Heart left ventricle (tissue), 16 donors: ENCODE measurements around the gene C1orf167. TPM values are rescaled to one million over a fixed set of nuclear protein-coding genes. Genes with fewer than 3 reads are reported as not detected.

Experiments used
- ATAC-seq, 4 donors: fragments of 200-7000 bp; cut with Tn5 transposase; one replicate each; pipeline ENCODE4 v1.9.1; 2020 to 2022; ENCODE audit warnings: moderate library complexity in 4 of 4, mild to moderate bottlenecking in 3 of 4, moderate number of reproducible peaks in 1 of 4
- DNase-seq, 5 donors: peaks; one replicate each; pipeline ENCODE4 v3.0.0-alpha.2; 2020
- H3K27ac ChIP-seq, 12 donors: fragments of 200-600 bp; sonication (generic) in 4 of 12; one replicate each; pipeline versions ENCODE4 v1.5.0 to v1.8.0; 2016 to 2022; ENCODE audit warnings: mild to moderate bottlenecking in 2 of 12
- H3K27me3 ChIP-seq, 9 donors: fragments of 200-600 bp; sonication (generic) in 2 of 9; one replicate each; pipeline versions ENCODE4 v1.5.1 to v1.8.0; 2016 to 2022; ENCODE audit warnings: mild to moderate bottlenecking in 3 of 9
- H3K36me3 ChIP-seq, 9 donors: fragments of 200-600 bp; sonication (generic) in 2 of 9; one replicate each; pipeline versions ENCODE4 v1.5.0 to v1.8.0; 2018 to 2022; ENCODE audit warnings: mild to moderate bottlenecking in 2 of 9
- H3K4me1 ChIP-seq, 12 donors: fragments of 200-600 bp; sonication (generic) in 4 of 12; one replicate each; pipeline versions ENCODE4 v1.5.0 to v1.8.0; 2016 to 2022; ENCODE audit warnings: mild to moderate bottlenecking in 3 of 12
- H3K4me3 ChIP-seq, 12 donors: fragments of 200-600 bp; sonication (generic) in 4 of 12; one replicate each; pipeline versions ENCODE4 v1.5.0 to v1.8.0; 2017 to 2022; ENCODE audit warnings: mild to moderate bottlenecking in 9 of 12, moderate library complexity in 4 of 12
- H3K9me3 ChIP-seq, 12 donors: fragments of 200-600 bp; sonication (generic) in 4 of 12; one replicate each; pipeline versions ENCODE4 v1.5.0 to v1.8.0; 2016 to 2022; ENCODE audit warnings: mild to moderate bottlenecking in 1 of 12
- CTCF ChIP-seq, 12 donors: fragments of 200-600 bp; sonication (generic) in 4 of 12; IDR thresholded peaks; one replicate each; pipeline versions ENCODE4 v1.5.0 to v1.8.0; 2018 to 2022; ENCODE audit warnings: antibody characterized with exemption in 12 of 12, mild to moderate bottlenecking in 5 of 12
- POLR2A ChIP-seq, 2 donors: fragments of 450-650 bp; IDR thresholded peaks; one replicate each; pipeline ENCODE4 v1.6.1; 2017; ENCODE audit warnings: antibody characterized with exemption in 2 of 2, mild to moderate bottlenecking in 2 of 2, moderate library complexity in 2 of 2
- WGBS, 4 donors: extraction: QIAGEN DNeasy Blood & Tissue Kit in 2 of 4; methylation state at CpG; one replicate each; pipeline versions ENCODE4 v1.1.5 to v1.1.7; 2013 to 2018; 5-methylcytosine and 5-hydroxymethylcytosine counted together
- intact Hi-C, 10 donors: fragments of 100-400 bp; cut with DNase I; formaldehyde crosslinking; loops; one replicate each; pipeline versions ENCODE4 v1.11.1 to v1.14.2; 2022
- polyA plus RNA-seq, 2 donors: library from polyadenylated mRNA; stranded (reverse); fragments of 200-250 nt; gene quantifications; one replicate each; pipeline ENCODE4 v1.2.3, GENCODE V29; 2013
- total RNA-seq, 9 donors: library from RNA; depleted of rRNA in 2 of 9; stranded (reverse); fragments of >200 nt in 2 of 9; fragmentation: NEBNext Ultra II Directional in 3 of 9; extraction: Animal tissue kit (Norgen Biotek cat#: 25700) in 3 of 9; gene quantifications; one replicate each; pipeline versions ENCODE4 v1.1.0 to v1.2.4, GENCODE V29; 2016 to 2023
- donor health status: ischemic (EF 13 %, LVEDD 7.1; RV severe dilation, severe dysfunction).
- donor health status: healthy with polysubstance abuse.
- donor health status: DM: no; HTN: yes; CAD: no.
- donor health status: DM: no; HTN: no; CAD: no.
- donor health status: ischemic (EF 25% LVEDD 6.9; RV normal size, moderate dysfunction).
- donor health status: ischemic (EF 25% LVEDD 5.7; RV mildly dilated, moderate dysfunction).
- donor health status: healthy.
- donor health status: DM: yes; HTN: yes; CAD: no.
- donor health status: ischemic (EF 35%, LVEDD 5.7; RV mildly dilated, moderate dysfunction).
- donor health status: nonischemic (EF 11% LVEDD 7.7; RV severe dilation, severe dysfunction).
- donor health status: DM: yes; HTN: yes; CAD: no.
- donor health status: PGD.
- donor health status: ischemic (EF 29% LVEDD 5.4; RV normal size, mild dysfunction).
- donor health status: nonischemic (EF 23%, LVEDD 6.1; RV moderate dilation, normal function).

The C1orf167 gene
- total and polyA plus RNA-seq, 11 donors: 1.5 to 7.6 (median 3.8) TPM

DNA sequence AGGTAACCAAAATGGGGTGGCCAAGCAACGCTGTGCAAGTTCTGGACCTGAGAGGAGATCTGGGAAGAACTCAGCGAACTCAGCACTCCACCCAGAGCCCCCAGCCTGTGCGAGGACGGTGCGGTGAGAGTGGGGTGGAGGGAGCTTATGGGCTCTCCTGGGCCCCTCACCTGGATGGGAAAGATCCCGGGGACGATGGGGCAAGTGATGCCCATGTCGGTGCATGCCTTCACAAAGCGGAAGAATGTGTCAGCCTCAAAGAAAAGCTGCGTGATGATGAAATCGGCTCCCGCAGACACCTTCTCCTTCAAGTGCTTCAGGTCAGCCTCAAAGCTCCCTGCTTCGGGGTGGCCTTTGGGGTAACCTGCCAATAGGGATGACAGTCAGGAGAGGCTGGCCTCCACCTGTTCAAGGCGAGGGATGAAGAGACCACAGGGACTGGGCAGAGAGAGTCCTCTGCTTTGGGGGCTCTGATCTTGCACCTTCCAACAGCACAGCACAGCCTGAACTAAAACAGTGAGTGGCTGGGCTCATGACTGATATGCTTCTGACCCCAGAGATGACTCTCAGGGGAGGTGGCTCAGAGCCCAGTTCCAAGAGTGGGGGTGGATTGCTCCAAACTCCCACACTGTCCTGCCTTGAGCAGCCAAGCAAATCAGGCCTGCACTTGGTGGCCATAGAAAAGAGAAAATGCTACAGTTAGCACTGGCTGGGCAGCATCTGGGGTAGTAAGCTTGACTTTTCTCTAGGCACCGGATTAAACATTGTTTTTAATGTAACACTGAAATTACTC, 34.2 kb downstream of the C1orf167 start:
- Histone ChIP-seq H3K4me3 (peak overlapping the region in 3 of 12 donors; percentile 3 to 31 (median 10)), H3K9me3 (no peaks in the 10 kb centered on the region), H3K27ac (peak overlapping the region; percentile 83 to 99 (median 98)), H3K36me3 (peaks cover 3 to 89% (median 72%) of the 10 kb centered on the region in 9 donors), H3K4me1 (peaks cover 18 to 85% (median 64%) of the 10 kb centered on the region in 12 donors), H3K27me3 (no peaks in the 10 kb centered on the region)
- DNase-seq: peak; percentile 71 to 87 (median 77)
- peak; percentile 56 to 71 (median 62) for ATAC-seq
- WGBS, 4 donors: 75 to 84% (median 78%) methylated on average over 15 of the region's 15 CpGs
- TF ChIP-seq POLR2A (IDR thresholded peaks at IDR 0.05) (peak in 1 of 2 donors; percentile 56), CTCF (IDR thresholded peaks at IDR 0.05) (no peak)
- intact Hi-C loops: no loop called here

- no peaks in the 10 kb centered on the region for H3K9me3 ChIP-seq
- H3K4me1 ChIP-seq: peaks cover 14 to 85% (median 59%) of the 10 kb centered on the region in 12 donors
- 36 to 63% (median 51%) methylated on average over 6 of the region's 6 CpGs for WGBS, 4 donors
- DNase-seq (peak in 4 of 5 donors; percentile 72 to 81 (median 77)), ATAC-seq (peak; percentile 21 to 60 (median 56))
- intact Hi-C loops: no loop called here
- H3K27ac ChIP-seq: peak overlapping the region; percentile 83 to 99 (median 98)
- TF ChIP-seq CTCF (IDR thresholded peaks at IDR 0.05) (no peak), POLR2A (IDR thresholded peaks at IDR 0.05) (no peak)
- H3K4me3 ChIP-seq: no peak overlapping the region
- no peaks in the 10 kb centered on the region for H3K27me3 ChIP-seq
- H3K36me3 ChIP-seq: peaks cover 3 to 89% (median 67%) of the 10 kb centered on the region in 9 donors
These were observed 35.7 kb downstream of the C1orf167 start for GRCh38 chr1:11797525-11798216.

- 96 to 98% (median 97%) methylated on average over 5 of the region's 5 CpGs for WGBS, 4 donors
- peaks cover 0 to 77% (median 56%) of the 10 kb centered on the region in 9 donors for H3K36me3 ChIP-seq
- no peak overlapping the region for H3K4me3 ChIP-seq
- H3K4me1 ChIP-seq: peaks cover 18 to 92% (median 65%) of the 10 kb centered on the region in 12 donors
- peak overlapping the region in 8 of 12 donors; percentile 6 to 99 (median 98) for H3K27ac ChIP-seq
- H3K9me3 ChIP-seq: no peaks in the 10 kb centered on the region
- intact Hi-C loops: no loop called here
- no peak for DNase-seq
- H3K27me3 ChIP-seq: no peaks in the 10 kb centered on the region
- ATAC-seq: no peak
- TF ChIP-seq POLR2A (IDR thresholded peaks at IDR 0.05): no peak
- no peak for TF ChIP-seq CTCF (IDR thresholded peaks at IDR 0.05)
These were observed 37.1 kb downstream of the C1orf167 start for GRCh38 chr1:11799099-11799498.

GRCh38 chr1:11799896-11800295, 37.9 kb downstream of the C1orf167 start:
- peaks cover 0 to 69% (median 48%) of the 10 kb centered on the region in 9 donors for H3K36me3 ChIP-seq
- peaks cover 22 to 93% (median 70%) of the 10 kb centered on the region in 12 donors for H3K4me1 ChIP-seq
- intact Hi-C loops: loop anchor here in 5 of 10 donors (5.0 to 10.0 kb wide), 3 partner anchors 63 to 525 kb away; partner anchors contain the start of genes AGTRAP (in 5 of the 5) and UBIAD1 (in 1 of the 5)
- H3K27me3 ChIP-seq: no peaks in the 10 kb centered on the region
- H3K9me3 ChIP-seq: no peaks in the 10 kb centered on the region
- peak overlapping the region in 9 of 12 donors; percentile 44 to 100 (median 99) for H3K27ac ChIP-seq
- no peak for ATAC-seq
- DNase-seq: no peak
- no peak for TF ChIP-seq CTCF (IDR thresholded peaks at IDR 0.05)
- no peak for TF ChIP-seq POLR2A (IDR thresholded peaks at IDR 0.05)
- 95 to 96% (median 95%) methylated on average over 9 of the region's 9 CpGs for WGBS, 4 donors
- no peak overlapping the region for H3K4me3 ChIP-seq
